Naive thymus-derived CD8-positive, alpha-beta T cell (primary cell): ENCODE results near the gene MACROD2. TPM values are rescaled to one million over a fixed set of nuclear protein-coding genes. Genes with fewer than 3 reads are reported as not detected.

Experiments
- ATAC-seq, 2 donors: fragments of 150-1000 bp; cut with Tn5 transposase in 1 of 2; sonication (Bioruptor Pico), chemical (Tn5 transposase) in 1 of 2; 1 replicate in 1 of 2; 2 replicates in 1 of 2; pipeline ENCODE4 v1.10.0; 2021; ENCODE audit warnings: mild to moderate bottlenecking in 2 of 2, moderate library complexity in 2 of 2
- POLR2A ChIA-PET: fragments of 350-600 bp; sonication (Branson Sonifier 250); formaldehyde crosslinking; loops from one replicate; lab custom pipeline; 2021; ENCODE audit warnings: antibody characterized with exemption; lab: Charles Lee
- DNase-seq, 10 donors: peaks; one replicate each; pipeline versions ENCODE4 v3.0.0 to v3.0.0-alpha.2; 2020 to 2022
- H3K27ac Mint-ChIP-seq, 10 donors: one replicate each; pipeline ENCODE4 v1.8.0; 2020 to 2022; ENCODE audit warnings: mild to moderate bottlenecking in 10 of 10, mixed read lengths in 10 of 10, moderate library complexity in 4 of 10, inconsistent platforms in 1 of 10
- H3K27me3 Mint-ChIP-seq, 5 donors: one replicate each; pipeline ENCODE4 v1.8.0; 2021 to 2022; ENCODE audit warnings: mixed read lengths in 5 of 5
- H3K36me3 Mint-ChIP-seq, 3 donors: one replicate each; pipeline ENCODE4 v1.8.0; 2020 to 2022; ENCODE audit warnings: mixed read lengths in 3 of 3, mild to moderate bottlenecking in 2 of 3, inconsistent platforms in 1 of 3
- H3K4me1 Mint-ChIP-seq, 4 donors: one replicate each; pipeline ENCODE4 v1.8.0; 2021 to 2022; ENCODE audit warnings: mixed read lengths in 4 of 4
- H3K4me3 Mint-ChIP-seq, 10 donors: one replicate each; pipeline ENCODE4 v1.8.0; 2020 to 2022; ENCODE audit warnings: mild to moderate bottlenecking in 10 of 10, mixed read lengths in 10 of 10, moderate library complexity in 6 of 10, inconsistent platforms in 1 of 10
- H3K9me3 Mint-ChIP-seq, 9 donors: one replicate each; pipeline ENCODE4 v1.8.0; 2020 to 2022; ENCODE audit warnings: mixed read lengths in 9 of 9, mild to moderate bottlenecking in 3 of 9, inconsistent platforms in 1 of 9, moderate library complexity in 1 of 9
- polyA plus RNA-seq, 3 donors: library from polyadenylated mRNA; unstranded; fragments of 300-500 nt; fragmentation: Illumina TruSeq; gene quantifications; one replicate each; pipeline ENCODE4 v1.2.3, GENCODE V29; 2021
- total RNA-seq, 8 experiments: library from RNA in 2 of 8; stranded (reverse) in 2 of 8; gene quantifications; one replicate each; pipeline ENCODE4 v1.2.3 and lab custom pipeline; 2021 to 2026

MACROD2 gene
- total and polyA plus RNA-seq, 5 experiments from 2014 or later: 0.18 to 1.1 (median 0.60) TPM; not detected in 2

DNA sequence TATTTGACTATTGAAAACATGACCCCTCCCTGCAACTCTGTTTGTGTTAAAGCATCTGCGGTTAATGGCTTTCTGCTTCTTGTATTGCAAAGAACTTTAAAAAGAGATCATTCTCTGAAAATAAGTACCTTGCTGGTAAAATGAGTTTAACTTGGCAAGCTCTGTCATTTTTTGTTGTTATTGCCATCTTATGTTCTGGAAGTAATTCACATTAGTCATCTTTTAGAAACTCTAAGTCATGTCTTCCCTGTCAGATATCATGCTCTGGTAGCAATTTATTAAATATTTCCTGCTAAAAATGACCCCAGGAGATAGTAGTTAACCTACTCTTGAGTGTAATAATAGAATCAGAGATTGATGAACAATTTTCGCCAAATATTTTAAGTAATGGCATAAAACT, 1687.4 kb downstream of the MACROD2 start:
- POLR2A ChIA-PET: no interaction called here
- no peaks in the 10 kb centered on the region for H3K27me3 Mint-ChIP-seq
- H3K4me3 Mint-ChIP-seq: no peak overlapping the region
- no peak overlapping the region for H3K27ac Mint-ChIP-seq
- ATAC-seq (no peak), DNase-seq (no peak)
- H3K4me1 Mint-ChIP-seq: no peaks in the 10 kb centered on the region
- no peaks in the 10 kb centered on the region for H3K36me3 Mint-ChIP-seq
- H3K9me3 Mint-ChIP-seq: peaks cover 0 to 8% (median 2%) of the 10 kb centered on the region in 9 donors

DNA sequence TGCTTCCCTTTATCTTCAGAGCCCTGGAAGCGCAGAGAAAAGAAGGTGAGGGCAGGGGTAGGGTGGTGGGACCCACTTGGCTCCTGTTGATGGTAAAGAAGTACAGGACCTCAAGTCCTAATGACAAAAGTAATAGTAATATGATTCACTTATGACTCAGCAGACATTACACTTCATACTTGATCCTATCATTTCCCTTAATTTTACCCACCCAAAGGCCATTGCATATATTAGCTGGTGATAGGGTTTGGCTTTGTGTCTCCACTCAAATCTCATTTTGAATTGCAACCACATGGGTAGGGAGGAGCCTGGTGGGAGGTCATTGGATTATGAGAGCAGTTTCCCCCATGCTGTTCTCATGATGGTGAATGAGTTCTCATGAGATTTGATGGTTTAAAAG, 1697.3 kb downstream of the MACROD2 start:
- no peaks in the 10 kb centered on the region for H3K4me1 Mint-ChIP-seq
- DNase-seq (no peak), ATAC-seq (no peak)
- H3K27ac Mint-ChIP-seq: no peak overlapping the region
- no peaks in the 10 kb centered on the region for H3K36me3 Mint-ChIP-seq
- no peak overlapping the region for H3K4me3 Mint-ChIP-seq
- no peaks in the 10 kb centered on the region for H3K27me3 Mint-ChIP-seq
- H3K9me3 Mint-ChIP-seq: peaks cover 2 to 24% (median 13%) of the 10 kb centered on the region in 9 donors
- POLR2A ChIA-PET: no interaction called here

- no peak overlapping the region for H3K27ac Mint-ChIP-seq
- H3K27me3 Mint-ChIP-seq: peaks cover 0 to 3% (median 0%) of the 10 kb centered on the region in 5 donors
- H3K4me3 Mint-ChIP-seq: no peak overlapping the region
- POLR2A ChIA-PET: no interaction called here
- DNase-seq (no peak), ATAC-seq (no peak)
- H3K9me3 Mint-ChIP-seq: peaks cover 0 to 23% (median 2%) of the 10 kb centered on the region in 9 donors
- no peaks in the 10 kb centered on the region for H3K36me3 Mint-ChIP-seq
- no peaks in the 10 kb centered on the region for H3K4me1 Mint-ChIP-seq
These were observed 1704.3 kb downstream of the MACROD2 start for GRCh38 chr20:15699431-15700146.

- H3K9me3 Mint-ChIP-seq: peaks cover 0 to 23% (median 2%) of the 10 kb centered on the region in 9 donors
- no peaks in the 10 kb centered on the region for H3K36me3 Mint-ChIP-seq
- ATAC-seq (no peak), DNase-seq (no peak)
- no peak overlapping the region for H3K4me3 Mint-ChIP-seq
- no peak overlapping the region for H3K27ac Mint-ChIP-seq
- POLR2A ChIA-PET: no interaction called here
- no peaks in the 10 kb centered on the region for H3K4me1 Mint-ChIP-seq
- peaks cover 0 to 3% (median 0%) of the 10 kb centered on the region in 5 donors for H3K27me3 Mint-ChIP-seq
These were observed 1704.9 kb downstream of the MACROD2 start for GRCh38 chr20:15700147-15700765.

DNA sequence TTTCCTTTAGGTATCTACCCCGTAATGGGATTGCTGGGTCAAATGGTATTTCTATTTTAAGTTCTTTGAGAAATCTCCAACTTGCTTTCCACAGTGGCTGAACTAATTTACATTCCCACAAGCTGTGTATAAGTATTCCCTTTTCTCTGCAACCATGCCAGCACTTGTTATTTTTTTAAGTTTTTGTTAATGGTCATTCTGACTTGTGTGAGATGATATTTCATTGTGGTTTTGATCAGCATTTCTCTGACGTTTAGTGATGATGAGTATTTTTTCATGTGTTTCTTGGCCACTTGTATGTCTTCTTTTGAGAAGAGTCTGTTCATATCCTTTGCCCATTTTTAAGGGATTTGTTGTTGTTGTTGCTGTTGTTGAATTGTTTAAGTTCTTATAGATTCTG, 1706.8 kb downstream of the MACROD2 start:
- Mint-ChIP-seq H3K9me3 (peaks cover 0 to 11% (median 0%) of the 10 kb centered on the region in 9 donors), H3K27ac (no peak overlapping the region), H3K4me3 (no peak overlapping the region), H3K27me3 (peaks cover 0 to 3% (median 0%) of the 10 kb centered on the region in 5 donors), H3K36me3 (no peaks in the 10 kb centered on the region), H3K4me1 (no peaks in the 10 kb centered on the region)
- DNase-seq (no peak), ATAC-seq (no peak)
- POLR2A ChIA-PET: no interaction called here

GRCh38 chr20:15703171-15703911, 1708.0 kb downstream of the MACROD2 start:
- Mint-ChIP-seq H3K9me3 (peaks cover 0 to 7% (median 0%) of the 10 kb centered on the region in 9 donors), H3K4me1 (no peaks in the 10 kb centered on the region), H3K27me3 (peaks cover 0 to 6% (median 2%) of the 10 kb centered on the region in 5 donors), H3K4me3 (no peak overlapping the region), H3K27ac (no peak overlapping the region), H3K36me3 (no peaks in the 10 kb centered on the region)
- POLR2A ChIA-PET: no interaction called here
- no peak for DNase-seq
- ATAC-seq: no peak

DNA sequence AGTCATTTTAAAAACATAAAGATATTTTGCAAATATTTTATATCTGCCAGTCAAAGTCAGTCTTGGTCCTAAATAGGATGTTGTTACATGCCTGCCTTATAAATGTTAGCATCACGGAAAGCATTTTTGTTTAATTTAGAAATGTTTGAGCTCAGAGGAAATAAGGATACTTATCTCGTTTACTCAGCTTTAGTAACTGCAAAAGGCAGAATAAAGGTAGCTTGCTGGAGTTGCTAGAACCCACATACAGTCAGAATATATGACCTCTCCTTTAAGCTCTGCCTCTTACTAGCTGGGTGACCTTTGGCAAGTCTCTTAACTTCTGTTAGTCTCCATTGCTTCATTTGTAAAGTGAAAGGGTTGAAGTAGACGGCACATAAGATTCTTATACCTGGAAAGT, 1710.7 kb downstream of the MACROD2 start:
- ATAC-seq (no peak), DNase-seq (no peak)
- peaks cover 0 to 4% (median 0%) of the 10 kb centered on the region in 9 donors for H3K9me3 Mint-ChIP-seq
- H3K4me3 Mint-ChIP-seq: no peak overlapping the region
- POLR2A ChIA-PET: no interaction called here
- peaks cover 0 to 6% (median 0%) of the 10 kb centered on the region in 5 donors for H3K27me3 Mint-ChIP-seq
- H3K4me1 Mint-ChIP-seq: no peaks in the 10 kb centered on the region
- H3K27ac Mint-ChIP-seq: no peak overlapping the region
- no peaks in the 10 kb centered on the region for H3K36me3 Mint-ChIP-seq

DNA sequence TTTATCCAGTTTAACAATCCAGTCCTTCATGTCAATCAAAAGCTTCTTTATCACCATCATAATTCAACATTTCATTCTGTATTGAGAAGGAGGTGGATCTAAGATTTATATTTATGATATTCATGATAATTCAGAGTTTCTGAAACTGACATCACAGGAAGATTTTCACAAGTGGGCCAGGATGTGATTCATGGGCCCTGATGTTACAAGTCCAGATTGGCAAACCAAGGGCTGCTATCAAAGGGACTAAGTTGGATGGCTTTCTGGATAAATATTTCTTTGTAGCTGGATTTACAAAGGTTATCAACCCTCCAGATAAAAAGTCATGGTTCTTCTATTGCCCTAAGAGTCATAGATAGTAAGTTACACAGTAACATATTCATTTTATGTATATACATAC, 1711.4 kb downstream of the MACROD2 start:
- H3K4me1 Mint-ChIP-seq: no peaks in the 10 kb centered on the region

GRCh38 chr20:15708984-15709598, 1713.8 kb downstream of the MACROD2 start:
- Mint-ChIP-seq H3K4me1 (no peaks in the 10 kb centered on the region), H3K27ac (no peak overlapping the region), H3K27me3 (peaks cover 0 to 6% (median 0%) of the 10 kb centered on the region in 5 donors), H3K36me3 (no peaks in the 10 kb centered on the region), H3K9me3 (peaks cover 0 to 12% (median 0%) of the 10 kb centered on the region in 9 donors), H3K4me3 (no peak overlapping the region)
- no peak for ATAC-seq
- POLR2A ChIA-PET: no interaction called here
- DNase-seq: peak in 3 of 10 donors; percentile 5 to 63 (median 8)

More for the DNA sequence above, 1711.4 kb downstream of the MACROD2 start:
- no peak overlapping the region for H3K27ac Mint-ChIP-seq
- POLR2A ChIA-PET: no interaction called here
- no peak for ATAC-seq
- no peaks in the 10 kb centered on the region for H3K36me3 Mint-ChIP-seq
- H3K9me3 Mint-ChIP-seq: peaks cover 0 to 4% (median 0%) of the 10 kb centered on the region in 9 donors
- no peak overlapping the region for H3K4me3 Mint-ChIP-seq
- peaks cover 0 to 6% (median 0%) of the 10 kb centered on the region in 5 donors for H3K27me3 Mint-ChIP-seq
- no peak for DNase-seq

DNA sequence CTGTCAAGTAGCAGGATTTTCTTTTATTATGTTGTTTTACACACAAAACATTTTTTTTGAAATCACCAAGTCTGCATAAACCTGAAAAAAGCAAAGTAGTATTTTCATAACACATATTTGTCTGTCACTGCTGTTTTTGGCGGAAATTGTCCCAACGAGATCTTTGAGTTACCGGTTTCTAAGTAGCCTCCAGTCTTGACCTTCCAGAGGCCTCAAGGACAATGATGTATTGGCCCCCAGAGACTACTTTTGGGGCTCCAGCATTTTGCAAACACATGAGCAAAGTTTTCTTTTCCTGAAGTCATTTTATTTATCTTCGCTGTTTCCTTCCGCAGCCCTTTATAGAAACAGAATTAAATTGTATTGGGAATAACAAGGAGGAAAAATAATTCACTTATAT, 1715.3 kb downstream of the MACROD2 start:
- POLR2A ChIA-PET: no interaction called here
- Mint-ChIP-seq H3K4me1 (no peaks in the 10 kb centered on the region), H3K27me3 (peaks cover 0 to 6% (median 0%) of the 10 kb centered on the region in 5 donors), H3K4me3 (no peak overlapping the region), H3K9me3 (peaks cover 0 to 12% (median 0%) of the 10 kb centered on the region in 9 donors), H3K36me3 (no peaks in the 10 kb centered on the region), H3K27ac (no peak overlapping the region)
- no peak for DNase-seq
- no peak for ATAC-seq

DNA sequence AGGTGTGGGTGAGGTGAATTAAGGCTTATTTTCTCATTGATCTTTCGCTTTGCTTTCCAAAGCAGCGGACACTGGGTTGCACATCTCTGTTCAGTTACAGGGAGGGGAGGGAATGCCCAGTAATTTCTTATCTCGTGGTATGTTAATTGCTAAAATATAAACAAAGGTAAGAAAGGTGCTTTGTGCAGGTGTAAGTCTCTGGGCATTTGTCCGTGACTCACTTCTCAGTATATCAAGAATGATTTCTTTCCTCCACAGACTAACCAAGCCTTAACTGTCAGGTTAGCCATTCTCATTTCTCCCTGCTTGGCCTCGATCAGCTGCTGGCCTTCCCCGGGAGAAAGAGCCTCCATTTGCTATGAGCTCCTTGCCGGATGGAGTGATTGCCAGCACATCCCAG, 1715.9 kb downstream of the MACROD2 start:
- Mint-ChIP-seq H3K27me3 (peaks cover 0 to 6% (median 0%) of the 10 kb centered on the region in 5 donors), H3K4me3 (no peak overlapping the region), H3K4me1 (no peaks in the 10 kb centered on the region), H3K27ac (no peak overlapping the region), H3K36me3 (no peaks in the 10 kb centered on the region), H3K9me3 (peaks cover 0 to 12% (median 0%) of the 10 kb centered on the region in 9 donors)
- POLR2A ChIA-PET: no interaction called here
- ATAC-seq (no peak), DNase-seq (no peak)

DNA sequence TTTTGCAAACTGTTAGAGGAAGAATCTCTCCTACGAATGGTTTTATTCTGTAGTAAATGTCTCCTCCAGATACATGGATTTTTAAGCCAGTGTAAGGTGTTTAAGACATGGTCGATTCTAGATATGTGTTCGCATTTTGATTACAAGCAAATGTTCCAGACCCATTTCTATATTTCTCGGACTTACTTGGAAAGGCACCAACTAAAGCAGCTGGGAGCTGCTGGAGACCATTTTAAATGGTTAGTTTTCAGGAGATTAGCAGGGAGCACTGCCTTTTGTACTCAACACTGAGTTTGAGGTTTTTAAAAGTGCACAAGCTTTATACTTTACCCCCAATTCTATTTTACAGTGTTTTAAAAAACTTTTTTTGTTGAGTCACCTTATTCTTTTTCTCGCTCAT, 1720.9 kb downstream of the MACROD2 start:
- Mint-ChIP-seq H3K27ac (no peak overlapping the region), H3K36me3 (no peaks in the 10 kb centered on the region), H3K9me3 (peaks cover 0 to 12% (median 2%) of the 10 kb centered on the region in 9 donors), H3K27me3 (peaks cover 0 to 4% (median 0%) of the 10 kb centered on the region in 5 donors), H3K4me1 (no peaks in the 10 kb centered on the region), H3K4me3 (no peak overlapping the region)
- ATAC-seq: no peak
- DNase-seq: no peak
- POLR2A ChIA-PET: no interaction called here
